ENCODE results near the gene CEMIP2. TPM values are rescaled to one million over a fixed set of nuclear protein-coding genes. Genes with fewer than 3 reads are reported as not detected.
A peak's percentile ranks its signal among the peaks of the same experiment; 100 is the strongest.

Gene CEMIP2
- polyA plus RNA-seq, 3 donors = 11.6 to 58.7 (median 21.4) TPM

DNA sequence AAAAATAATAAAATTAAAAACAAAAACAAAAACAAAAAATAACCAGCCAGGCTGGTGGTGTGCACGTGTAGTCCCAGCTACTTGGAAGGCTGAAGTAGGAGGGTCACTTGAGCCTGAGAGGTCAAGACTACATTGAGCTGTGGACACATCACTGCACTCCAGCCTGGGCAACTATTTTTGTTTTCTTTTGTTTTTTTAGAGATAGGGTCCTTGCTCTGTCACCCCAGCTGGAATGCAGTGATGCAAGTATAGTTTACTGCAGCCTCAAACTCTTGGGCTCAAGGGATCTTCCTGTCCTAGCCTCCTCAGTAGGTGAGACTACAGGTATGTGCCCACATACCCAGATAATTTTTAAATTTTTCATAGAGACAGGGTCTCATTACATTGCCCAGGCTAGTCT lies 80.6 kb downstream of the CEMIP2 start:
- TF ChIP-seq, protein P1, sequence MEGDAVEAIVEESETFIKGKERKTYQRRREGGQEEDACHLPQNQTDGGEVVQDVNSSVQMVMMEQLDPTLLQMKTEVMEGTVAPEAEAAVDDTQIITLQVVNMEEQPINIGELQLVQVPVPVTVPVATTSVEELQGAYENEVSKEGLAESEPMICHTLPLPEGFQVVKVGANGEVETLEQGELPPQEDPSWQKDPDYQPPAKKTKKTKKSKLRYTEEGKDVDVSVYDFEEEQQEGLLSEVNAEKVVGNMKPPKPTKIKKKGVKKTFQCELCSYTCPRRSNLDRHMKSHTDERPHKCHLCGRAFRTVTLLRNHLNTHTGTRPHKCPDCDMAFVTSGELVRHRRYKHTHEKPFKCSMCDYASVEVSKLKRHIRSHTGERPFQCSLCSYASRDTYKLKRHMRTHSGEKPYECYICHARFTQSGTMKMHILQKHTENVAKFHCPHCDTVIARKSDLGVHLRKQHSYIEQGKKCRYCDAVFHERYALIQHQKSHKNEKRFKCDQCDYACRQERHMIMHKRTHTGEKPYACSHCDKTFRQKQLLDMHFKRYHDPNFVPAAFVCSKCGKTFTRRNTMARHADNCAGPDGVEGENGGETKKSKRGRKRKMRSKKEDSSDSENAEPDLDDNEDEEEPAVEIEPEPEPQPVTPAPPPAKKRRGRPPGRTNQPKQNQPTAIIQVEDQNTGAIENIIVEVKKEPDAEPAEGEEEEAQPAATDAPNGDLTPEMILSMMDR (IDR thresholded peaks at IDR 0.05) = no peak
- no peaks in the 10 kb centered on the region for H3K27me3 Mint-ChIP-seq (ENCODE audit: low read depth in 3 of 3)
- H3K4me1 ChIP-seq (ENCODE audit: control insufficient read depth in 1 of 2, insufficient read depth in 2 of 2, low read length in 2 of 2) = peaks cover 41 to 49% of the 10 kb centered on the region in 2 donors
- no peaks in the 10 kb centered on the region for H4K20me1 ChIP-seq (ENCODE audit: insufficient read depth, low read length)
- H3K27me3 ChIP-seq (ENCODE audit: control insufficient read depth in 2 of 2, insufficient read depth in 2 of 2, low read length in 2 of 2) = no peaks in the 10 kb centered on the region
- H3K9me3 Mint-ChIP-seq = no peaks in the 10 kb centered on the region
- WGBS (ENCODE audit: insufficient coverage) = no CpG with 5 or more reads among the region's 1 CpG
- H3K36me3 Mint-ChIP-seq = peaks cover 48 to 69% of the 10 kb centered on the region in 2 donors
- H3K4me3 Mint-ChIP-seq = no peak overlapping the region
- no peak overlapping the region for H3K9ac ChIP-seq (ENCODE audit: insufficient read depth, low read length, poor library complexity, severe bottlenecking)
- H3K27ac Mint-ChIP-seq = no peak overlapping the region
- peaks cover 11 to 49% of the 10 kb centered on the region in 2 donors for H3K36me3 ChIP-seq (replicated peaks in 1 of 2; ENCODE audit: control insufficient read depth in 1 of 2, insufficient read depth in 2 of 2, low read length in 2 of 2)
- peaks cover 54% of the 10 kb centered on the region for H3K4me1 Mint-ChIP-seq
- H3K27ac ChIP-seq (ENCODE audit: low read depth in 1 of 2, low read length in 2 of 2) = no peak overlapping the region
- DNase-seq = no peak
- intact Hi-C loops (cut with micrococcal nuclease) = loop anchor here in 1 of 2 donors (10.0 kb wide), 1 partner anchor 57 kb away; no protein-coding TSS in a partner anchor
- no peaks in the 10 kb centered on the region for H3K9me3 ChIP-seq (replicated peaks in 1 of 2; ENCODE audit: control insufficient read depth in 1 of 2, insufficient read depth in 1 of 2, low read length in 2 of 2)
- no peak overlapping the region for H3K4me2 ChIP-seq (replicated peaks; ENCODE audit: extremely low read depth, low read length, poor library complexity, severe bottlenecking)
- no peak overlapping the region for H3K4me3 ChIP-seq (replicated peaks in 1 of 3; ENCODE audit: low read depth in 2 of 3, low read length in 3 of 3)
- no peak overlapping the region for H2AFZ ChIP-seq (ENCODE audit: insufficient read depth, low read depth, low read length, poor library complexity, severe bottlenecking)
- no peaks in the 10 kb centered on the region for H3K79me2 ChIP-seq (ENCODE audit: insufficient read depth, low read length)

DNA sequence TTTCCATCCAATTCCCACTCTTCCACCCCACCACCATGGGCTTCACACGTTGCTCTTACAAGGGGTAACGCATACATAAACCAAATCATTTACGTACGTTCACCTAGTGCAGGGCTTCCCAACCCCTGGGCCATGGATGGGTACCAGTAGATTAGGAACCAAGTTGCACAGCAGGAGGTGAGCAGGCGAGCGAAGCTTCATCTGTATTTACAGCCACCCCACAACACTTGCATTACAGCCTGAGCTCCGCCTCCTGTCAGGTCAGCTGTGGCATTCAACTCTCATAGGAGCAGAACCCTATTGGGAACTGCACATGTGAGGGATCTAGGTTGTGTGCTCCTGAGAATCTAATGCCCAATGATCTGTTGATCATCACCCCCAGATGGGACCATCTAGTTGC lies 82.3 kb downstream of the CEMIP2 start:
- DNase-seq = no peak
- H3K79me2 ChIP-seq (ENCODE audit: insufficient read depth, low read length) = no peaks in the 10 kb centered on the region
- no peak overlapping the region for H2AFZ ChIP-seq (ENCODE audit: insufficient read depth, low read depth, low read length, poor library complexity, severe bottlenecking)
- intact Hi-C loops (cut with micrococcal nuclease) = loop anchor here in 1 of 2 donors (10.0 kb wide), 1 partner anchor 59 kb away; no protein-coding TSS in a partner anchor
- Mint-ChIP-seq H3K4me3 (no peak overlapping the region), H3K9me3 (no peaks in the 10 kb centered on the region), H3K27me3 (ENCODE audit: low read depth in 3 of 3) (no peaks in the 10 kb centered on the region), H3K27ac (peak overlapping the region in 2 of 7 donors; percentile 23 to 70), H3K36me3 (peaks cover 52 to 66% of the 10 kb centered on the region in 2 donors), H3K4me1 (peaks cover 43% of the 10 kb centered on the region)
- H3K4me1 ChIP-seq (ENCODE audit: control insufficient read depth in 1 of 2, insufficient read depth in 2 of 2, low read length in 2 of 2) = peaks cover 28 to 32% of the 10 kb centered on the region in 2 donors
- H3K27me3 ChIP-seq (ENCODE audit: control insufficient read depth in 2 of 2, insufficient read depth in 2 of 2, low read length in 2 of 2) = no peaks in the 10 kb centered on the region
- no peak overlapping the region for H3K4me3 ChIP-seq (replicated peaks in 1 of 3; ENCODE audit: low read depth in 2 of 3, low read length in 3 of 3)
- H3K4me2 ChIP-seq (replicated peaks; ENCODE audit: extremely low read depth, low read length, poor library complexity, severe bottlenecking) = no peak overlapping the region
- 92% methylated on average over 4 of the region's 7 CpGs for WGBS (ENCODE audit: insufficient coverage)
- no peak overlapping the region for H3K9ac ChIP-seq (ENCODE audit: insufficient read depth, low read length, poor library complexity, severe bottlenecking)
- H4K20me1 ChIP-seq (ENCODE audit: insufficient read depth, low read length) = no peaks in the 10 kb centered on the region
- H3K36me3 ChIP-seq (replicated peaks in 1 of 2; ENCODE audit: control insufficient read depth in 1 of 2, insufficient read depth in 2 of 2, low read length in 2 of 2) = peaks cover 11 to 57% of the 10 kb centered on the region in 2 donors
- TF ChIP-seq, protein P1 (IDR thresholded peaks at IDR 0.05) = no peak
- H3K9me3 ChIP-seq (replicated peaks in 1 of 2; ENCODE audit: control insufficient read depth in 1 of 2, insufficient read depth in 1 of 2, low read length in 2 of 2) = no peaks in the 10 kb centered on the region
- no peak overlapping the region for H3K27ac ChIP-seq (ENCODE audit: low read depth in 1 of 2, low read length in 2 of 2)
